GM12878 (cell line): Measurements from ENCODE around the gene PSMB10. TPM values are rescaled to one million over a fixed set of nuclear protein-coding genes. Genes with fewer than 3 reads are reported as not detected.

ENCODE experiments used
- ATAC-seq: fragments of 200-7000 bp; cut with Tn5 transposase; 3 replicates; pipeline ENCODE4 v1.9.1; 2020; ENCODE audit warnings: mild to moderate bottlenecking, moderate library complexity
- BruUV-seq: library from RNA; stranded (reverse); fragments of 400-500 nt; replicated peaks from 2 replicates; lab custom pipeline; 2021; lab: Mats Ljungman, UMichigan
- CTCF ChIA-PET: fragments of 300-600 bp; sonication (Branson Sonifier 250); formaldehyde crosslinking; extraction: SDS; loops from one replicate; lab custom pipeline; 2021; ENCODE audit warnings: inconsistent platforms; lab: Yijun Ruan, JAX
- POLR2A ChIA-PET: fragments of 350-600 bp; formaldehyde crosslinking; extraction: SDS; loops from one replicate; lab custom pipeline; 2021; ENCODE audit warnings: inconsistent platforms; lab: Charles Lee
- RAD21 ChIA-PET: fragments of 300-600 bp; sonication (Branson Sonifier 250); formaldehyde crosslinking; loops from one replicate; lab custom pipeline; 2023; ENCODE audit warnings: antibody characterized with exemption; ENCODE audit not compliant: unreplicated experiment; lab: Charles Lee
- SMC1A ChIA-PET: fragments of 300-600 bp; sonication (Branson Sonifier 250); formaldehyde crosslinking; loops from one replicate; lab custom pipeline; 2023; ENCODE audit not compliant: unreplicated experiment, uncharacterized antibody; lab: Charles Lee
- DNase-seq: peaks from one replicate; pipeline ENCODE4 v3.0.0-alpha.2; 2011; ENCODE audit warnings: low read depth, low spot score
- FAIRE-seq: peaks from 3 replicates; lab custom pipeline; 2011; peaks lifted over from hg19 to GRCh38; lab: Jason Lieb, UNC
- H2AFZ ChIP-seq: 2 replicates; pipeline ENCODE4 v1.6.0; 2011; ENCODE audit warnings: low read depth, low read length, control low read depth; ENCODE audit not compliant: control insufficient read depth
- H3K27ac ChIP-seq: 2 replicates; pipeline ENCODE4 v1.5.1; 2011; ENCODE audit warnings: control low read depth; ENCODE audit not compliant: control insufficient read depth, insufficient read depth
- H3K27me3 ChIP-seq, 2 experiments: replicated peaks in 1 of 2; 2 replicates each; pipeline versions ENCODE4 v1.6.0 to v1.6.1; 2011; ENCODE audit warnings: low read length in 1 of 2; ENCODE audit not compliant: control insufficient read depth in 2 of 2, insufficient read depth in 2 of 2
- H3K36me3 ChIP-seq, 2 experiments: 2 replicates each; pipeline ENCODE4 v1.5.1; 2011; ENCODE audit warnings: low read length in 1 of 2; ENCODE audit not compliant: control insufficient read depth in 2 of 2, insufficient read depth in 2 of 2
- H3K4me1 ChIP-seq: 2 replicates; pipeline ENCODE4 v1.6.1; 2011; ENCODE audit warnings: mild to moderate bottlenecking, low read length, moderate library complexity, mixed read lengths; ENCODE audit not compliant: control insufficient read depth, insufficient read depth
- H3K4me2 ChIP-seq: 2 replicates; pipeline ENCODE4 v1.6.0; 2011; ENCODE audit warnings: control low read depth; ENCODE audit not compliant: control insufficient read depth, insufficient read depth
- H3K4me3 ChIP-seq: fragments of 200-600 bp; sonication (generic); 2 replicates; pipeline ENCODE4 v1.5.1; 2016
- H3K79me2 ChIP-seq: 2 replicates; pipeline ENCODE4 v1.6.0; 2011; ENCODE audit warnings: low read length; ENCODE audit not compliant: control insufficient read depth, insufficient read depth
- H3K9ac ChIP-seq: 2 replicates; pipeline ENCODE4 v1.8.0; 2011; ENCODE audit warnings: low read length, control low read depth, mixed read lengths; ENCODE audit not compliant: control insufficient read depth, insufficient read depth
- H3K9me3 ChIP-seq: replicated peaks from 3 replicates; pipeline ENCODE4 v1.5.1; 2011; ENCODE audit warnings: mild to moderate bottlenecking, low read length; ENCODE audit not compliant: control insufficient read depth, insufficient read depth
- H4K20me1 ChIP-seq: 2 replicates; pipeline ENCODE4 v1.6.0; 2011; ENCODE audit not compliant: control insufficient read depth, insufficient read depth
- CHD1 ChIP-seq: IDR thresholded peaks from 2 replicates; pipeline ENCODE4 v1.6.1; 2012; ENCODE audit warnings: low read depth, low read length, improper control_type of control experiment
- HDGF ChIP-seq: fragments of 450-650 bp; IDR thresholded peaks from 2 replicates; pipeline ENCODE4 v1.6.1; 2016; ENCODE audit warnings: antibody characterized with exemption
- NFIC ChIP-seq: IDR thresholded peaks from 2 replicates; pipeline ENCODE4 v1.6.1; 2012; ENCODE audit warnings: low read depth, mild to moderate bottlenecking, inconsistent platforms, low read length, moderate library complexity
- YBX1 ChIP-seq: fragments of 450-650 bp; IDR thresholded peaks from 2 replicates; pipeline ENCODE4 v1.6.1; 2016; ENCODE audit warnings: antibody characterized with exemption
- ZNF384 ChIP-seq: IDR thresholded peaks from 2 replicates; pipeline ENCODE4 v1.6.1; 2012; ENCODE audit warnings: low read depth, mild to moderate bottlenecking, low read length, improper control_type of control experiment, borderline replicate concordance
- WGBS: methylation state at CpG from one replicate; pipeline ENCODE4 v1.1.6; 2016; ENCODE audit warnings: low lambda C conversion rate; ENCODE audit not compliant: insufficient replicate concordance, insufficient coverage; ENCODE audit errors: missing lambda C conversion rate; 5-methylcytosine and 5-hydroxymethylcytosine counted together
- in situ Hi-C: fragments of 300-500 bp; cut with MboI; formaldehyde crosslinking; loops from 9 replicates; pipeline ENCODE4 v1.14.3; 2018; ENCODE audit warnings: mixed read lengths
- intact Hi-C: fragments of 100-400 bp; cut with micrococcal nuclease; formaldehyde crosslinking; loops from one replicate; pipeline ENCODE4 v1.14.2; 2022; ENCODE audit not compliant: unreplicated experiment
- polyA plus RNA-seq, 11 experiments: library from polyadenylated mRNA; depleted of rRNA in 4 of 11; unstranded in 6 of 11; stranded (reverse) in 5 of 11; fragments of >200 nt; fragmentation: Nextera tagmentation in 4 of 11; fragmentation: Illumina TruSeq in 1 of 11; extraction: Ambion mirVana in 4 of 11; extraction: Trizol in 1 of 11; gene quantifications; 1 replicate in 1 of 11; 2 replicates in 10 of 11; pipeline versions ENCODE4 v1.2.1 to v1.2.3, GENCODE V29; 2011 to 2016; ENCODE audit warnings: inconsistent platforms in 2 of 11, missing spikeins in 2 of 11, low read depth in 1 of 11
- total RNA-seq, 4 experiments: library from RNA; depleted of rRNA in 3 of 4; stranded (reverse); fragments of >200 nt in 3 of 4; fragmentation: Illumina TruSeq in 1 of 4; extraction: Trizol in 1 of 4; gene quantifications; 2 replicates each; pipeline versions ENCODE4 v1.2.1 to v1.2.3, GENCODE V29; 2013 to 2021
- TF ChIP-seq, protein P1 (sequence below): fragments of 450-650 bp; formaldehyde crosslinking; IDR thresholded peaks from 2 replicates; pipeline ENCODE4 v1.5.0; 2022; ENCODE audit warnings: mild to moderate bottlenecking, missing genetic modification characterization

Gene PSMB10
- total and polyA plus RNA-seq, 10 of the 15 experiments (the other 5 are each of a cell fraction or from before 2014, with no cell fraction given): 24.1 to 308 (median 151) TPM

DNA sequence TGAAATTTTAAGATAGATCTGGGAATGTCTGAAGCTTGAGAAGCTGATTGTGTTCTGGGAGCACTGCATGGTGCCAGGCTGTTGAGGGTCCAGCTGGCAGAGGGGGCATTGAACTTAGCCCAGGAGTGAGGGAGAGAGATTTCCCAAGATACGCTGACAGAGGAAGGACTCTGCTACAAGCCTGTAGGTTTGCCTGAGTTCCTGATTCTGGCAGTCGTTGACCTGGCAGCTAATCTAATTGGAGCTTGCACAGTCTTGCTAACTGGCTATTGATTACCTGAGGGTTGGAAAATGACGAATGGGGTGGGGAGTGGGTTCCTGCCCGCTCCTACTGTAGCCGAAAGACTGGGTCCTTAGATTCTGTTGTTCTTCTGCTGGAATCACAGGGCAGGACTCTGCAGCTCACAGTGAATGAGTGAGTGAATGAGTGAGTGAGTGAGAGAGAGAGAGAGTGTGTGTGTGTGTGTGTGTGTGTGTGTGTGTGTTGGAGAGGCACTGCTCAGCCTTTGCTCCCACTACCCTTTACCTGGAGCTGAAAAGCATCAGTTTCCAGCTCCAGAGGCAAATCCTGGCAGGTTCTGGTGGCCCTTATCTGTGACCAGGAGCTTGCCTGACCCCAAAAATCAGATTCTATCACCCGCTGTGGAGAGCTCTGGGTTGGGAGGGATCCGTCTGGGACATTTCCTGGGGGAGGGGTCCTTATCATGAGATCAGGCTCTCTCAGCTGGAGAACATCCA, 21.7 kb downstream of the PSMB10 start:
- SMC1A ChIA-PET: interaction anchor here (1.1 kb wide), 1 partner anchor 28 kb away, joined by 3 read pairs; no protein-coding TSS in a partner anchor
- Histone ChIP-seq H3K4me3 (no peak overlapping the region), H3K9ac (no peak overlapping the region), H3K9me3 (no peaks in the 10 kb centered on the region), H2AFZ (no peak overlapping the region), H3K4me1 (0 out of 2 replicates have a peak, but pooled peaks cover 2% of the 10 kb centered on the region), H3K27ac (no peak overlapping the region), H3K79me2 (no peaks in the 10 kb centered on the region), H3K4me2 (no peak overlapping the region), H4K20me1 (no peaks in the 10 kb centered on the region; the same call in 1 of the 2 replicates), H3K36me3 (peaks cover 0 to 3% of the 10 kb centered on the region in 2 experiments; a peak in 1 of 4 replicates), H3K27me3 (no peaks in the 10 kb centered on the region)
- no TSS peak for BruUV-seq
- FAIRE-seq (no peak), ATAC-seq (no peak), DNase-seq (no peak)
- CTCF ChIA-PET: interaction anchor here (0.6 to 1.4 kb wide), 4 partner anchors 15 to 250 kb away, joined by 3 read pairs; no protein-coding TSS in a partner anchor
- intact Hi-C loops: no loop called here
- POLR2A ChIA-PET: interaction anchor here (0.6 kb wide), 1 partner anchor 20 kb away, joined by 3 read pairs; no protein-coding TSS in a partner anchor
- TF ChIP-seq CHD1 (no peak), YBX1 (no peak), ZNF384 (no peak), HDGF (no peak), NFIC (no peak)
- TF ChIP-seq, protein P1, sequence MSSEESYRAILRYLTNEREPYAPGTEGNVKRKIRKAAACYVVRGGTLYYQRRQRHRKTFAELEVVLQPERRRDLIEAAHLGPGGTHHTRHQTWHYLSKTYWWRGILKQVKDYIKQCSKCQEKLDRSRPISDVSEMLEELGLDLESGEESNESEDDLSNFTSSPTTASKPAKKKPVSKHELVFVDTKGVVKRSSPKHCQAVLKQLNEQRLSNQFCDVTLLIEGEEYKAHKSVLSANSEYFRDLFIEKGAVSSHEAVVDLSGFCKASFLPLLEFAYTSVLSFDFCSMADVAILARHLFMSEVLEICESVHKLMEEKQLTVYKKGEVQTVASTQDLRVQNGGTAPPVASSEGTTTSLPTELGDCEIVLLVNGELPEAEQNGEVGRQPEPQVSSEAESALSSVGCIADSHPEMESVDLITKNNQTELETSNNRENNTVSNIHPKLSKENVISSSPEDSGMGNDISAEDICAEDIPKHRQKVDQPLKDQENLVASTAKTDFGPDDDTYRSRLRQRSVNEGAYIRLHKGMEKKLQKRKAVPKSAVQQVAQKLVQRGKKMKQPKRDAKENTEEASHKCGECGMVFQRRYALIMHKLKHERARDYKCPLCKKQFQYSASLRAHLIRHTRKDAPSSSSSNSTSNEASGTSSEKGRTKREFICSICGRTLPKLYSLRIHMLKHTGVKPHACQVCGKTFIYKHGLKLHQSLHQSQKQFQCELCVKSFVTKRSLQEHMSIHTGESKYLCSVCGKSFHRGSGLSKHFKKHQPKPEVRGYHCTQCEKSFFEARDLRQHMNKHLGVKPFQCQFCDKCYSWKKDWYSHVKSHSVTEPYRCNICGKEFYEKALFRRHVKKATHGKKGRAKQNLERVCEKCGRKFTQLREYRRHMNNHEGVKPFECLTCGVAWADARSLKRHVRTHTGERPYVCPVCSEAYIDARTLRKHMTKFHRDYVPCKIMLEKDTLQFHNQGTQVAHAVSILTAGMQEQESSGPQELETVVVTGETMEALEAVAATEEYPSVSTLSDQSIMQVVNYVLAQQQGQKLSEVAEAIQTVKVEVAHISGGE (CRISPR knock-in tag): no peak
- in situ Hi-C loops: no loop called here
- RAD21 ChIA-PET: no interaction called here
- WGBS: 75% methylated on average over 7 of the region's 7 CpGs
